NCI-H446 treated with DMSO at 0.1 percent for 48 hours (cell line): ENCODE data around the gene NINL.
"Not testable (repeated sequence)": the region's sequence is repeated elsewhere in the genome, so short reads cannot be mapped to it uniquely, and the experiment has no call there.

ENCODE experiments used
- DNase-seq: peaks from one replicate; lab custom pipeline; 2025; lab: John Stamatoyannopoulos, UW

NINL gene

DNA sequence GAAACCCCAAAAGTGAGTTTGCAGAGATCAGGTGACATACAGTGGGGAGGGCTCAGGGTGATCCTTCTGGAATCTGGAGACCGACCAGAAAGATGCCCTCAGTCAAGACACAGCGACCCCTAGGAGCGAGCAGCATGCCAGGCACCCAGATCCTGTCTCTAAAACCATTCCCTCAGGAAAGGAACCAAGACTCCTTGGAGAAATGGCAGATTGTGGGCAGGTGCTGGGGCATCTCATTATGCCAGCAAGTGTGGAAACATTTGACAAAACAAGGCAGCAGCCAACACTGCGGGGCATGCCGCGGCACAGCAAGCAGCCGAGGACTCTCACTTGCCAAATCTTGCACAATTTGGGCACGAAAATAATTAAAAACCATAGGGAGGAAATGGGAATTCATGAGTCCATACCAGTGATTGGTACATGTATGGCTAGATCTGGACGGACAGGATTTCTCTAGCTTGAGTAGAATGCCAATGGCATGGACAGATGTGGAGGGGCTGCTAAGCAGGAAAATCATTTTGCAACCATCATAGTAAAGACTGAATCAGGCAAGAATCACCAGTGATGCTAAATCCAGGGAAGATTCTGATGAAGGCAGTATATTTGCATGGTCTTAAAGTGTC, 101.0 kb downstream of the NINL start:
- DNase-seq: no peak

DNA sequence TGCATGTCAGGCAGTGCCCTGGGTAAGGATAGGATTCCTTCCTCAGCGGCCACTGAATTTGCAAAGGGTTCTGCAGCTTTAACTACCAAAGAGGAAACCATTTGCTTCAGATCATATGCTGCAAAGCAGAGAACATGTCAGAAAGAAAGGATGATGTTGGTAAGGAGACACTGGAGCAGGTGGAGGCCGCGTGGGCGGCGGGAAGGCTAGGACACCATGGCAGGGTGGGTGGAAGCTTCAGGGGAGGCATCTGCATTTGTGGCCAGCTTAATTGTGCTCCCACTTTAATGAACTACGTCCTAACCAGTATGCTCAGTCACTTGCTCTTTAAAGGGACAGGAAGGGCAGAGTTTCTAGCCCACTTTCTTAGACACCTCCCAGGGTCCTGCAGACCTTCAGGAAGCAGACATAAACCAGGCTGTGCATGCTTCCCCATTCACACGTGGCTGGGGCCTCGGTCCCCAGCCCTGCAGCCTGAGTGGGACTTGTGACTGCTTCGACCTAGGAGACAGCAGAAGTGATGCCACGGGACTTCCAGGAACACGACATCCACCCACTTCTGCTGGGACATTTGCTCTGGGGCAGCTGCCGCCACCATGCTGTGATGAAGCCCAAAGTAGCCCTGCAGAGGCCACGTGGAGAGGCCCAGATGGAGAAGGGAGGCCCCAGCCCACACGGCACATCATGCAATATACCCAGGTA, 101.7 kb downstream of the NINL start:
- DNase-seq: no peak

DNA sequence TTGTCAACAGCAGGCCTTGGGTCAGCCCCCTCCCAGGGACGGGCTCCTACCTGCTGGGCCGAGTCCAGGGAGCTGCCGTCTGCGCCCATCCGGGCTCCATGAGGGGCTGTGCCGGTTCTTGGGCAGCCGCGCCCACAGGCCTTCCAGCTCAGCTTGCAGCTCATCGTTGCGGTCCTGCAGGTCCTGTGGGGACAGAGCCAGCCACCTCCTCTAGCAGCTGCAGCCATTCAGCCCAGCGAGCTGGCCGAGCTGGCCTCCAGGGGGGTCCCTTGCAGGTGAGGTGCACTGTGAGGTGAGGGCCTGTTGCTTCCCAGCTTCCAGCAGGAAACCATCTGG, 103.4 kb downstream of the NINL start:
- DNase-seq: no peak

DNA sequence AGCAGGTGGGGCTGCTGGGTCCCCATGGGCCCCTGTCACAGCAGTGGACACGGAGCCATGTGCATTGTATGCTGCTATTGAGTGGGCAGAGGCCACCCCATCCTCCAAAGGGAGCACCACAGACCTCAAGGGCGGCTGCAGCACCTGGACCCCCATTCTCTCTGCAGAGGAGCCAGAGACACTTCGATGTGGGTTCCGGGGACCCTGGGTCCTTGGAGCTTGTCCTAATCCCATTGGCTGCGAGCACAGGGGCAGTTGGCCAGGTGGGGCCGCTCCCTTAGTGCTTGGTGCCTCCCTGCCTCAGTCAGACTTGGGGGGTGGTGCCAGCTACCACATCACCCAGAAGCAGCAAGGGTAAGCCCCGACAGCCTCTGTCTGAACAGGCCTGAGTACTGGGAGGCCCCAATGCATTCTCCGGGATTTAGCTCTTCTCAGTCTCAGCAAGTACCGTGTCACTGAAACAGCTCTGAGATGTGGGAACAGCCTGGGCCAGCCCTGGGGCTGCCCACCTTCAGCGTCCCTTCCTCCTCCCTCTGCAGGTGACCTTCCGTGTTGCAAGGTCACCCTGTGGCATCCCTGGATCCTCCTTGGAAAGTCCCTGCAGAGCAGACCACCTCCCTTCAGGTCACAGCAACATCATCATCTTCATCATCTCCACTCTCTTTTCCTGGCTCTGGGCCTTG, 104.0 kb downstream of the NINL start:
- no peak for DNase-seq

DNA sequence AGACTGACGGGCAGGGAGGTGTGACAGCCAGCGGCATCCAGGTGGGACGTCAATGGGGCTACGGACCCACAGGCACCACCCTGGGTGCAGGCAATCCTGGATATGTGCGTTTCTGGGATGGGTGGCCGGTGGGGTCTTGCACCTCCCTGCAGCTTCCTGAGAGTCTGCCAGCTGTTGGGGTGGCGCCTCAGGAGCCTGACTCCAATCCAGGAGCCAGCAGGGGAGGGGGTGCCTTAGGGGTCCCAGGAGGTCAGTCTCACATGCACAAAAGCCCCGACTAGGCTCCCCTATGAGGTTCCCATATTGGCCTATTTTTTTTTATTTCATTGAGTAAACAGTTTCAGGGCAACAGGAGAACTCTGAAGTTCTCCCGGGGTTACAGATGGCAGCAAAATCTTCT, 104.5 kb downstream of the NINL start:
- DNase-seq: no peak

DNA sequence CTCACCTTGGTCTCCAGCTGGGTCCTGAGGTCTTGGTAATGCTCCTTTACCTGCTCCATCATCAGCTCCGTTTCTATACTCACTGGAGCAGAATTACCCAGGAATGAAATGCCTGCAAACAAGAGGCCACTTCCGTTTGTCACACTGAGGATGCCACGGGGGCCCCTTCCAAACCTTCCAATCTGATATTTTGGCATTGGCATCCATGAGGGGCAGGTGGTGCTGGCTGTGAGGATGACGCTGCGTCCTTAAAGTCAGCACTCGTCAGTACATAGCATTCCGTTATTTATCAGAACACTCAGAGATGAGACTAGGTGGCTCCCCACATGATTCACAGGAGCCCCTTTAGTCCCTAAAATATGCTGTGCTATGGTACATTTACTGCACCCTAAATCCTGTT, 105.2 kb downstream of the NINL start:
- DNase-seq: no peak

DNA sequence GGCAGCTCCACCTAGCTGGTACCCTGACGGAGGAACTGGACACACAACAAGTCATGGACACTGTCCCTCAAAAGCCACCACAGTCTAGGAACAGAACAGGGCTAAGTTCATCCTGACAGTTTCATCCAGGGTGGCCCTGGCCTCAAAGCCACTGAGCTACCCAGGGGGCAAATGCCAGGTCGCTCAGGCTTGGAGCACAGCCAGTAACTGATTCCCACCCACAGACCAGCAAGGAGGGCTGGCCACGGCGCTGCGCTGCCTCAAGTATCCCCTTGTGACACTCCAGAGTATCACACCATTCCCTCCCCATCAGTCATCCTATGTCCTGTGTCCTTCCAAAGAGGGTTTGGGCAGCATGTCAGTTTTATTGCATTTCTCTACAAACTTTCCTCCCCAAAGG, 105.7 kb downstream of the NINL start:
- DNase-seq: no peak

DNA sequence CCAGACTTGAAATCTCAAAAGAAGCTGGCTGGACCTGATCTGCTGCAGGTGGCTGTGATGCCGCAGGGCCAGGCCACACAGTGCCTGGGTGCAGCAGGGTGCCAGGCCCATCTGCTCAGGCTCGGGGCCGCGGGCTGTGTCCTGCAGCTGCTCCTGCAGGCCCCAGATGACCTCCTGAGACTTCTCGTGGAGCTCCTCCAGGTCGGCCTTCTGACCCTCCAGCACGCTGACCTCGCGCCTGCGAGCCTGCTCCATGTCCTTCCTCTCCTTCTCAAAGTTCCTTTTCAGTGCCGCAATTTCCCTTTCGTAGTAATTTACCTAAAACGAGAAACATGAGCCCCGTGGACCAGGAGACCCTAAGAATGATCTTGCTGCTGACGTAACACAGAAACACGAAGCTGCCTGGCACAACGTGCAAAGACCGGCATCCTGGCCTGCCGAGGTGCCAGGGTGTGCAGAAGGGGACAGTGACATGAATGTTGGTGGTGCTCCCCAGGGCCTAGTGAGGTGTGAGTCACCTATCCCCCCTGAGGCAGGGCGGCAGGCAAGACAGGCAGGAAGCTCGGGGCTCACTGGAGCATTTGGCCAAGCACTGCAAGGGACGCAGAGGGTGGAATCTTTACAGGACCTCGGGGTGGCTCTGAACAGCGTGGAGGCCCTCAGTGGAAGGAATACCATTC, 106.3 kb downstream of the NINL start:
- no peak for DNase-seq

DNA sequence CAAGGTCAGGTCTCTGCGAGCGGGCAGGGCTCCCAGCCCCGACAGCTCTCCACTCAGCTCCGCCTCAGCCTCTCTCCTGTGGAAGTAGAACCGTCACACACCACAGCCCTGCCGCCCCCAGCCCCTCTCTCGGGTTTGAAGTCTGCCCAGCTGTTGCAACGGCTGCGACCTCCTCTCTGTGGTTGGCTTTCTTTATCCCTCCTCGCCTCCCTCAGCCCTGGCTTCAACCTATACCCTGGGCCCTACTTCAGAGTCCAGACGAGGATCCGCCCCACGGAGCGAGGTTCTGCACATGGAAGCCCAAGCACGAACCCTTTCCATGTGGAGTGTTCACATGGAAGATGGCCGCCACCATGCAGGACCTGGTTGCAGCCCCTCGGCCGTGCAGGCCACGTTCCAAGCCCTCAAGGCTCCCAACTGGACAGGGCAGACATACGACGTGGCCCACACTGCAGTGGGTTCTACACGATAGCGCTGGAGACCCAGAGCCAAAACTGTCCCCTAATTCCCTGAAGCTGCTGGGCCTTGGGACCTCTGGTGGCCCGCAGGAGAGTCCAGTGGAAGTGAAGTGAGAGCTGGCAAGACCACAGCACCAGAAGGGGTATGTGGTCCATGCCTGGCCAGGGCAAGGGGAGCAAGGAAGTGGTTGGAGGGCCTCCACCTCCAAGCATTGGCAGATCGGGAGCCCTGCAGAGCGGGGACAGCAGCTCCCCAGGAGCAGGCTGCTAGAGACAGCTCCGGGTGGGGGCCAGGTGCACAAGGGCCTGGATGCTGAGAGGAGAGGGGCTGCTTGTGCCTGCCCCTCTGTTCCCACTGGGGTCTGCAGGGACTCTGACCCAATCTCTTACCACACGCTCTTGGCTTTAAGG, 108.1 kb downstream of the NINL start:
- no peak for DNase-seq

DNA sequence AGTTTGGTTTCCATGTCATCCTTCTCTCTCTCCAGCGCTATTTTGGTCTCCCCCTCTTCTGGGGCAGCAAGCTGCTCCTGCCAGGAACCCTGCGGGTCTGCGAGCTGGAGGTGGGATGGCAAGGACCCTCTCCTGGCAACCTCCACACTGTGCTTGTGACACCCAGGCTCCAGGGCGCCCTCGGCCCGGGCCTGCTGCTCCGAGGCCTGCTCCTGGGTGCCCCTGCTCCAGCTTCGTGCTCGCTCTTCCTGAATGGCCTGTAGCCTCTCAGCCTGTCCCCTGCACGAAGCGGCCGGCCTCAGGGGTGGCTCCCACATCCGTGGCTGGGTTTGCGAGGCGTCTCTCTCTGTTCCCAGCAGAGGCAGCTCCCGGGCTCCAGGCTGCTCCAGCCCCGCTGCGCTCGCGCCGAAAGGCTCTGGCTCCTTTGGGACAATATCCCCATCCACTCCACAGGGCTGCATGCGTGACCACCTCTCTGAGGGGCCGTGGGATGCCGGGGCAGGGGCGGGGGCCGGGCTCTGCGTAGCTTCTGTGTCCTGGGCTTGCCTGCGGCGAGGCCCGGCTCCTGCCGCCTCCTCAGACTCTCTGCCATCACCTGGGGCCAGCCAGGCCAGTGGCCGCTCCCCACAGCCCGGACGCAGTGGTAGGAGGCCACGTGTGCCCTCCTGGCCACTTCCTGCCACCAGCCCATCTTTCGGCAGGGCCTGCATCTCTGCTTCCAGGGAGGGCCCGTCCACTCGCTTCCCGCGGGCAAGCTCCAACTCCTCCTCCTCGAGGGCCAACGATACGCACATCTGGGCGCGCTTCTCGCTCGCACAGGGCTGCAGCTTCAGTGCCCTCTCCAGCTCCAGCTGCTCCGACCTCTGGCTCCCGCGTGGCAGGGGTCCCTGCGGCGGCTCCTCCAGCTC, 109.0 kb downstream of the NINL start:
- no peak for DNase-seq

DNA sequence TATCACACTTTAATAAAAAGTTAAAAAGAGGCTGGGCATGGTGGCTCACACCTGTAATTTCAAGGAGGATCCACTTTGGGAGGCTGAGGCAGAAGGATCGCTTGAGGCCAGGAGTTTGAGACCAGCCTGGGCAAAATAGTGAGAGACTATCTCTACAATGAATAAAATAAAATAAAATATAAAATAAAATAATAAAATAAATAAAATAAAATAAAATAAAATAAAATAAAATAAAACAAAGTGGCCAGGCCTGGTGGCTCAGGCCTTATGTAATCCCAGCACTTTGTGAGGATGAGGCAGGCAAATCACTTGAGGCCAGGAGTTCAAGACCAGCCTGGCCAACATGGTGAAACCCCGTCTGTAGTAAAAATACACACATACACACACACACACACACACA, 112.0 kb downstream of the NINL start:
- DNase-seq: not testable (repeated sequence)

DNA sequence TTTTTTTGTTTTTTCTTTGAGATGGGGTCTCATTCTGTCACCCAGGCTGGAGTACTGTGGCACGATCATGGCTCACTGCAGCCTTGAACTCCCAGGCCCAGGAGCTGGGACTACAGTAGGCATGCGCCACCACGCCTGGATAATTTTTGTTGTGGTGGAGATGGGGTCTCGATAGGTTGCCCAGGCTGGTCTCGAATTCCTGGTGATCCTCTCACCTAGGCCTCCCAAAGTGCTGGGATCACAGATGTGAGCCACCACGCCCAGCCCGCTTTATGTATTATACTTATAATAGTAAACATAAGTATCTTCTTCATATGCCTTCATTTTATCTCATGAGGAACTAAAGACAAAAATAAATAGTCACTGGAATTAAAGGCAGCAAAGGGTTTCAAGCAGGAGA, 114.3 kb downstream of the NINL start:
- no peak for DNase-seq

DNA sequence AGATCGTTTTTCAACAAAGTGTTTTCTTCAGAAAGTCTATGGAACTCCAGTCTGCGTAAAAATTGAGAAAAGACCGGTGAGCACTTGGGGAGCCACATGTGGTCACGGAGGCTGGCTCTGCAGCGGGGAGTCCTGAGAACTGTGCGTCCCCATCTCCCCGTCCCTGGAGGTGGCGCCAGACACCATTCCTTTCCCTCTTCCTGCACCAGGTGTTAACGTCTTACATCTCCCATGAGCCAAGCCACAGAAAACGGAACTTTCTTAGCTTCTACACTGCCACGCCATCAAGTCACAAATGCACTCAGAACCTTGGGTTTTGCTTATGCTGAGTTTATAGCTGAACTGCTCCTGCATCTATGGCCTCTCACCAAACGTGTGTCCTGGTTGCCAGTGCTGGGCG, 115.3 kb downstream of the NINL start:
- no peak for DNase-seq

DNA sequence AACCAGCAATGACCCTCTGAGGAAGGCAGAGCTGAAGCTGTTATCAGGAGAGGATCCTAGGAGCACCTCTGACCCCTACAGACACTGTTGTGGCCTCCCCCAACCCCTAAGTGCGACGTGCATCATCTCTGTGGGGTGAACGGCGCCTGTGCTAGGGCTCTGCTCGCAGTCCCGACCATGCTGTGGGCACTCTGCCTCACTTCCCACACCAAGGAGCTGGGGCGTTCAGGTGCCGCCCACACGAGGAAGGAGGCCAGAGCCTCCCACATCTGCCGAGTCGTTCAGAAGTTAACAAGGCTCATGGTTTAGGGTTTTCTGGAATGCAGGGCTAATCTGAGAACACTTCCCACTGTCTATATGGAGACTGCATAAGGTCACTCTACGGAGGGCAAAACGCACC, 115.8 kb downstream of the NINL start:
- no peak for DNase-seq

DNA sequence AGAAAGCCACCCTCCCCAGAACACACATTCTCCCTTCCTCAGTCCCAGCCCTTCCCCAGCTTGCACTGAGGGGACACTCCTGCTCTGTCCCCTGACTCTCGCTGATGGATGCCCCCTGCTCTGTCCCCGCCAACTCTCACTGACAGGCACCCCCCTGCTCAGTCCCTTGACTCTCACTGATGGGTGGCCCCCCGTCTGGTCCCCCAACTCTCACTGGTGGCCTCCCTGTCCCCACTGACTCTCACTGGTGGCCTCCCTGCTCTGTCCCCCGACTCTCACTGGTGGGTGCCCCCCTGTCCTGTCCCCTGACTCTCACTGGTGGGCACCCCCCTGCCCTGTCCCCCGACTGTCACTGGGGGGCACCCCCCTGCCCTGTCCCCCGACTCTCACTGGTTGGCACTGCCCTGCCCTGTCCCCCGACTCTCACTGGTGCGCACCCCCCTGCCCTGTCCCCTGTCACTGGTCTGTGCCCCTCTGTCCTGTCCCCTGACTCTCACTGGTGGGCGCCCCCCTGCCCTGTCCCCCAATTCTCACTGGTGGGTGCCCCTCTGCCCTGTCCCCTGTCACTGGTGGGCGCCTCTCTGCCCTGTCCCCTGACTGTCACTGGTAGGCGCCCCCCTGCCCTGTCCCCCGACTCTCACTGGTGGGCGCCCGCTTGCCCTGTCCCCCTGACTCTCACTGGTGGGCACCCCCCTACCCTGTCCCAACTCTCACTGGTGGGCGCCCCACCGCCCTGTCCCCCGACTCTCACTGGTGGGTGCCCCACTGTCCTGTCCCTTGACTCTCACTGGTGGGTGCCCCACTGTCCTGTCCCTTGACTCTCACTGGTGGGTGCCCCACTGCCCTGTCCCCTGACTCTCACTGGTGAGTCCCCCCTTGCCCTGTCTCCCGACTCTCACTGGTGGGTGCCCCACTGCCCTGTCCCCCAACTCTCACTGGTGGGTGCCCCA, 116.9 kb downstream of the NINL start:
- no peak for DNase-seq

DNA sequence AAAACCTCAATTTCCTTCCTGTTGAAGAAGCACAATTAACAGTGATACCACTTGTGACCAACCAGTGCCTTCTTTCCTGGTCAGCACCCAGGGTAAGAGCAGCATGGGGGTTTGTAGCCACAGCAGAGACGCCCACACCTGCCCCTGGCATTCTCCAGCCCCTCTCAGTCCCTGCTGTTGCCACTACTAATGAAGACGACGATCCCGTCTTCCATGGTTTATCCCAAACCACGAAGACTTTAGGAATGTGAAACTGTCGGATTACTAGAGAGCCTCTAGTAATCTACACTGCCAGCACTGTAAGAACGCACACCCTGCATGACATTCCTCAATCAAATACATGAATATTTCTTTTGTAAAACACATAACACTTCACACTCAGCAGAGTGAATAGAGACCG, 117.9 kb downstream of the NINL start:
- DNase-seq: no peak

DNA sequence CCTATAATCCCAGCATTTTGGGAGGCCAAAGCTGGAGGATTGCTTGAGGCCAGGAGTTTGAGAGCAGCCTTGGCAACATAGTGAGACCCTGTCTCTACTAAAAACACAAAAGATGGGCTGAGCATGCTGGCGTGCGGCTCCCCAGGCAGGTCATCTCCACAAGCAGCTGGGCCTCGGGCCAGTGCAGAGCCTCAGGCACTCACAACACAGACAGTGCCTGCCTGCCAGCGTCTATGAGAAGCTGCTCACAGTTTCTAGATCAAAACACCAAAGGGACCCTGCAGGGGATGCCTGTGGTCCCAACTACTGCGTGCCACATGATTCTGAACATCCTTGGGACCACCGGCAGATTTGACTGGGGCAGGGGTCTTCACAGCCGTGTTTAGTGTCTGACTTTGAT, 118.5 kb downstream of the NINL start:
- no peak for DNase-seq

DNA sequence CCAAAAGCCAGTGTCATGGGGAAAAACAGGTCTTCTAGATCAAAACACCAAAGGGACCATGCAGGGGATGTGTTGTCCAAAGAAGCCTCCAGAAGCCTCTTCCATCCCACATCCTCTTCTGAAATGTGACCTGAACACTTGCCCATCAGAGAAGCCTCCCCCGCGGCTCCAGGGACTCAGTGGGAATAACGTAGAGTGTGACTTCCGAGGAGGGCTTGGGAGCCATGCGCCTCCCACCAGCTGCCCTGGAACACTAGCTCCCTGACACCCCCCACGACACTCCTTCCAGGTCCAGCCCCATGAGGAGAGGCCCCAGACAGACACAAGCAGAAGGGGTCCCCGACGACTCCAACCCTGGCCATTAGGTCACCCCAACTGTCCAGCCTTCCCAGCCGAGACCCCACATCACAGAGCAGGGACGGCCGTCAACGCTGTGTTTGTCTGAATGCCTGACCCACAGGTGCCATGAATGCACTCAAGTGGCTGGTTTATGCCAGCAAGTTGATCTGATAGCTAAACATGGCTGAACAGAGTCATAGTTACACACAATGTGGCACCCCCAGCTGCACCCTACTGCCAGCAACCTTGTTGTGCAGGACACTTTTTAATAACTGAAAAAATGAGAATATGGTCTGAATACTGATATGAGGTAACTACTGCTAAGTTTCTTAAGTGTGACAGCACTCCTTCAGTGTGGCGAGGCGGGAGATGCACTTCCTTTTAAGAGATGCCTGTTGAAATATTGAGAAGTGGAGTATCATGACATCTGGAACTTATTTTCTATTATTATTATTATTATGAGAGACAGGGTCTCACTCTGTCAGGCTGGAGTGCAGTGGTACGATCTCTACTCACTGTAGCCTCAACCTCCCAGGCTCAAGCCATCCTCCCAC, 119.8 kb downstream of the NINL start:
- no peak for DNase-seq
